Sigmoid colon (tissue), 7 donors: ENCODE data around the gene POU2F3. TPM values are rescaled to one million over a fixed set of nuclear protein-coding genes. Genes with fewer than 3 reads are reported as not detected.

ENCODE experiments used
- DNase-seq: peaks from one replicate; pipeline ENCODE4 v3.0.0-alpha.2; 2019
- H3K27ac ChIP-seq, 4 donors: fragments of 200-600 bp; sonication (generic); one replicate each; pipeline ENCODE4 v1.5.1; 2016 to 2019; ENCODE audit warnings: mild to moderate bottlenecking in 1 of 4
- H3K27me3 ChIP-seq, 3 donors: fragments of 200-600 bp; sonication (generic); one replicate each; pipeline ENCODE4 v1.5.1; 2019; ENCODE audit warnings: mild to moderate bottlenecking in 1 of 3
- H3K36me3 ChIP-seq, 4 donors: fragments of 200-600 bp; sonication (generic); one replicate each; pipeline ENCODE4 v1.5.1; 2016 to 2019
- H3K4me1 ChIP-seq, 4 donors: fragments of 200-600 bp; sonication (generic); one replicate each; pipeline ENCODE4 v1.5.1; 2017 to 2019
- H3K4me3 ChIP-seq, 4 donors: fragments of 200-600 bp; sonication (generic); one replicate each; pipeline ENCODE4 v1.5.1; 2017 to 2019; ENCODE audit warnings: mild to moderate bottlenecking in 2 of 4, moderate library complexity in 1 of 4
- H3K9me3 ChIP-seq, 4 donors: fragments of 200-600 bp in 3 of 4; sonication (generic) in 3 of 4; one replicate each; pipeline versions ENCODE4 v1.5.1 to v1.6.1; 2013 to 2019
- CTCF ChIP-seq, 4 experiments: fragments of 450-650 bp in 3 of 4; fragments of 200-600 bp in 1 of 4; IDR thresholded peaks; one replicate each; pipeline ENCODE4 v1.5.1; 2016 to 2019; ENCODE audit warnings: antibody characterized with exemption in 4 of 4, mild to moderate bottlenecking in 3 of 4, moderate library complexity in 2 of 4
- EP300 ChIP-seq, 4 donors: sonication (generic); formaldehyde crosslinking; IDR thresholded peaks; one replicate each; pipeline ENCODE4 v1.6.1; 2017; ENCODE audit warnings: antibody characterized with exemption in 4 of 4
- POLR2A ChIP-seq, 2 donors: fragments of 450-650 bp; IDR thresholded peaks; one replicate each; pipeline ENCODE4 v1.6.1; 2016; ENCODE audit warnings: antibody characterized with exemption in 2 of 2, mild to moderate bottlenecking in 2 of 2, moderate library complexity in 2 of 2
- POLR2AphosphoS5 ChIP-seq, 4 donors: sonication (generic); formaldehyde crosslinking; IDR thresholded peaks; one replicate each; pipeline ENCODE4 v1.6.1; 2017; ENCODE audit warnings: antibody characterized with exemption in 4 of 4
- WGBS, 2 donors: extraction: QIAGEN DNeasy Blood & Tissue Kit; methylation state at CpG; one replicate each; pipeline ENCODE4 v1.1.7; 2013; 5-methylcytosine and 5-hydroxymethylcytosine counted together
- intact Hi-C: fragments of 100-400 bp; cut with DNase I; formaldehyde crosslinking; loops from one replicate; pipeline ENCODE4 v1.15.1; 2023
- polyA plus RNA-seq, 3 donors: library from polyadenylated mRNA; stranded (reverse); fragments of 200-250 nt; gene quantifications; one replicate each; pipeline ENCODE4 v1.2.3, GENCODE V29; 2013
- total RNA-seq, 4 donors: library from RNA; depleted of rRNA; stranded (reverse); fragments of >200 nt; gene quantifications; one replicate each; pipeline ENCODE4 v1.1.0, GENCODE V29; 2016
- donor health status: healthy with polysubstance abuse.
- donor health status: Bipolar disorder and iron deficiency.
- donor health status: healthy.

POU2F3 gene
- total and polyA plus RNA-seq, 7 donors, result 0.92 to 1.8 (median 1.3) TPM; not detected in 4

GRCh38 chr11:120337355-120338106 is 97.6 kb downstream of the POU2F3 start:
- TF ChIP-seq EP300 (IDR thresholded peaks at IDR 0.05), result no peak
- TF ChIP-seq POLR2A (IDR thresholded peaks at IDR 0.05), result no peak
- TF ChIP-seq CTCF (IDR thresholded peaks at IDR 0.05), result no peak
- no peak for TF ChIP-seq POLR2AphosphoS5 (IDR thresholded peaks at IDR 0.05)
- H3K9me3 ChIP-seq, result no peaks in the 10 kb centered on the region
- intact Hi-C loops, result loop anchor here (10.0 kb wide), 1 partner anchor 347 kb away; no protein-coding TSS in a partner anchor
- H3K27ac ChIP-seq, result peak overlapping the region; percentile 93 to 100 (median 99)
- peaks cover 0 to 74% (median 61%) of the 10 kb centered on the region in 4 donors for H3K4me1 ChIP-seq
- H3K4me3 ChIP-seq, result peak overlapping the region; percentile 58 to 95 (median 90)
- no peaks in the 10 kb centered on the region for H3K36me3 ChIP-seq
- 5 to 21% methylated on average over 18 of the region's 18 CpGs for WGBS, 2 donors
- no peaks in the 10 kb centered on the region for H3K27me3 ChIP-seq
- no peak for DNase-seq

DNA sequence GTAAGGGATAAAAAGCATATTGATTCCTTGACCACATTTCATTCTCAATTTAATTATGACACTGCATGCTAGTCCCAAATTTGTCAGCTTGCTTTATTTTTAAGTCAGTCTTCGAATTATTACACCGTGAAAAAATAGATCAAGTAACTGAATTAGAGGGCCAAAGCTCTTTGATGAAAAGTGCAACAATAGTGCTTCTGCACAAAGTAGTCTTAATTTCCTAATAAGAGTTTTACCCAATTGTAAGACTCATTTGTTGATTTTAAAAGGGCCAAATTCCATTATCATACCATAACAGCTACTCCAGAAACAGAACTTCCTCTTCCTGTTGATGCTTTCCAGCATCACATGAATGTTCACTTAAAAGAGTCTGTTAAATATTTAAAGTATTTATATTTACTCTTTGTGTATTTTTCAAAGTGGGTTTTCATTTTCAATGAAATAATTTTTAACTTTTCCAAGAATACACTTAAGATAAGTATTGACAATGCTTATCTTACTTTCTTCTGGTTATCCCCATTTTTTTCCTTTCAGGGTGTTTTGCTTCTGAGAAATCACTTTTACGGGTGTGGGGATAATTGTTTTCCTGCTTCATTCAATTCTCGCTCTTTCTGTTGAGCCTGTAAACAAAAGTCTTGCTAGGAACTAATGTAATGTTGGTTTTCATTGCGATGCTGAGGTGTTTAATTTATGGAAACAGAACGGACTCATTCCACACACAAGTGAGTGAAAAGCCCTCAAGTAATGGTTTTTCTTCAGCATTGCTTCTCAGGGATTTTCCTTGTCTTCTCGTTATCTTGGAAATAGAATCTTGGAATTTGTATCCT is 98.4 kb downstream of the POU2F3 start:
- H3K27ac ChIP-seq, result peak overlapping the region; percentile 93 to 100 (median 99)
- intact Hi-C loops, result loop anchor here (10.0 kb wide), 1 partner anchor 346 kb away; no protein-coding TSS in a partner anchor

GRCh38 chr11:120339394-120339890 is 99.5 kb downstream of the POU2F3 start:
- H3K4me3 ChIP-seq, result peak overlapping the region; percentile 12 to 95 (median 74)
- peaks cover 0 to 75% (median 60%) of the 10 kb centered on the region in 4 donors for H3K4me1 ChIP-seq
- peak overlapping the region; percentile 93 to 100 (median 99) for H3K27ac ChIP-seq
- DNase-seq, result no peak
- H3K36me3 ChIP-seq, result no peaks in the 10 kb centered on the region
- 13 to 30% methylated on average over 6 of the region's 6 CpGs for WGBS, 2 donors
- no peaks in the 10 kb centered on the region for H3K27me3 ChIP-seq
- H3K9me3 ChIP-seq, result no peaks in the 10 kb centered on the region
- intact Hi-C loops, result loop anchor here (10.0 kb wide), 1 partner anchor 345 kb away; no protein-coding TSS in a partner anchor
- TF ChIP-seq POLR2AphosphoS5 (IDR thresholded peaks at IDR 0.05) (peak in 3 of 4 donors; percentile 48 to 64 (median 48)), CTCF (IDR thresholded peaks at IDR 0.05) (no peak), EP300 (IDR thresholded peaks at IDR 0.05) (no peak), POLR2A (IDR thresholded peaks at IDR 0.05) (peak in 1 of 2 donors; percentile 15)

More for the DNA sequence above, 98.4 kb downstream of the POU2F3 start:
- Histone ChIP-seq H3K27me3 (no peaks in the 10 kb centered on the region), H3K9me3 (no peaks in the 10 kb centered on the region), H3K36me3 (no peaks in the 10 kb centered on the region), H3K4me3 (peak overlapping the region; percentile 58 to 95 (median 90)), H3K4me1 (peaks cover 0 to 74% (median 60%) of the 10 kb centered on the region in 4 donors)
- WGBS, 2 donors, result 14 to 54% methylated on average over 7 of the region's 7 CpGs
- TF ChIP-seq POLR2A (IDR thresholded peaks at IDR 0.05) (no peak), POLR2AphosphoS5 (IDR thresholded peaks at IDR 0.05) (peak in 1 of 4 donors; percentile 30)
- no peak for DNase-seq

DNA sequence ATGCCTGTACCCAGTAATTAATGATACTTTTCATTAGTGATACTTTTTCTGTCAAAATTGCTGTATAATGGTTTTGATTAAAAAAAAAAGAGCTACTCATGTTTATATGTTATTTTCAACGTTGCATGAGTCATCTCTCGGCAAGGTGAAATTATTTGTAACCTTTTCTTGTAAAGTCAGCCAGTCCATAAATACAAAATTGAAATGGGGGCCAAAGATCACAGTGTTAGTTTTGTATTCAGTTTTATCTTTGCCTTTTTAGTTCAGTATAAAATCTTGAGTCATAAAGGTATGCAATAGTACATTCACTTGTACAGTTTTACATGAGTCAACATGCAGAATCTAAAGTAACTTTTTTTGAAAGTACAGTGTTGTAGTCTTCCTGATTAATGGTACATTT is 100.6 kb downstream of the POU2F3 start:
- intact Hi-C loops, result no loop called here
- TF ChIP-seq CTCF (IDR thresholded peaks at IDR 0.05), result no peak
- TF ChIP-seq POLR2A (IDR thresholded peaks at IDR 0.05), result no peak
- peaks cover 0 to 79% (median 67%) of the 10 kb centered on the region in 4 donors for H3K4me1 ChIP-seq
- no peaks in the 10 kb centered on the region for H3K36me3 ChIP-seq
- no peaks in the 10 kb centered on the region for H3K9me3 ChIP-seq
- peak overlapping the region in 1 of 4 donors; percentile 58 for H3K4me3 ChIP-seq
- 10 to 55% methylated on average over 2 of the region's 2 CpGs for WGBS, 2 donors
- no peaks in the 10 kb centered on the region for H3K27me3 ChIP-seq
- peak overlapping the region; percentile 93 to 100 (median 99) for H3K27ac ChIP-seq
- no peak for DNase-seq
